MG63 (cell line): ENCODE results near the gene SGCD. TPM values are rescaled to one million over a fixed set of nuclear protein-coding genes. Genes with fewer than 3 reads are reported as not detected.

ENCODE experiments used
- DNase-seq: peaks from one replicate; pipeline ENCODE4 v3.0.0-alpha.2; 2020
- H3K27me3 ChIP-seq: fragments of 250-450 bp; sonication (Bioruptor Pico); 2 replicates; pipeline ENCODE4 v1.5.1; 2020; ENCODE audit warnings: mild to moderate bottlenecking, moderate library complexity
- H3K36me3 ChIP-seq: fragments of 250-450 bp; sonication (Bioruptor Pico); 2 replicates; pipeline ENCODE4 v1.5.1; 2020; ENCODE audit warnings: mild to moderate bottlenecking, moderate library complexity
- H3K4me3 ChIP-seq: fragments of 250-450 bp; sonication (Bioruptor Pico); 2 replicates; pipeline ENCODE4 v1.5.1; 2020; ENCODE audit warnings: mild to moderate bottlenecking, moderate library complexity
- H3K9me3 ChIP-seq: fragments of 250-450 bp; sonication (Bioruptor Pico); 2 replicates; pipeline ENCODE4 v1.5.1; 2020; ENCODE audit warnings: mild to moderate bottlenecking, moderate library complexity
- total RNA-seq: library from RNA; depleted of rRNA; stranded (reverse); fragments of >200 nt; shearing (Covaris generic); gene quantifications from 2 replicates; pipeline ENCODE4 v1.2.3, GENCODE V29; 2014; ENCODE audit warnings: low replicate concordance

Gene SGCD
- total RNA-seq, 1 experiment from 2014 or later, result 0.49 TPM

DNA sequence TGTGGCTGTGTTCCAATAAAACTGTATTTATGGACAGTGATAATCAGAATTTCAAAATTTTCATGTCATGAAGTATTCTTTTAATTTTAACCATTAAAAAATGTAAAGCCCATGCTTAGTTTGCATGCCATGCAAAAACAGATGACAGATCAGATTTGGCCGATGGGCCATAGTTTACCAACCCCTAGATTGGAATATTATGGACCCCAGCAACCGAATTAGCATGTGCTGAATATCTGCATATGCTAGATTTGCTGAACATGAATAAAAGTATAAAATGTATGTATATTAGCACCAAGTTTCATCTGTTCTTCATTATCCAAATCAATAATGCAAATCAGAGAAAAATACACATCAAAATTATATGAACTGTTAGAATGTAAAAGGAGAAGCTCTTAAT lies 364.6 kb downstream of the SGCD start:
- no peaks in the 10 kb centered on the region for H3K9me3 ChIP-seq
- H3K4me3 ChIP-seq, result no peak overlapping the region
- no peaks in the 10 kb centered on the region for H3K36me3 ChIP-seq
- H3K27me3 ChIP-seq, result no peaks in the 10 kb centered on the region
- DNase-seq, result no peak

DNA sequence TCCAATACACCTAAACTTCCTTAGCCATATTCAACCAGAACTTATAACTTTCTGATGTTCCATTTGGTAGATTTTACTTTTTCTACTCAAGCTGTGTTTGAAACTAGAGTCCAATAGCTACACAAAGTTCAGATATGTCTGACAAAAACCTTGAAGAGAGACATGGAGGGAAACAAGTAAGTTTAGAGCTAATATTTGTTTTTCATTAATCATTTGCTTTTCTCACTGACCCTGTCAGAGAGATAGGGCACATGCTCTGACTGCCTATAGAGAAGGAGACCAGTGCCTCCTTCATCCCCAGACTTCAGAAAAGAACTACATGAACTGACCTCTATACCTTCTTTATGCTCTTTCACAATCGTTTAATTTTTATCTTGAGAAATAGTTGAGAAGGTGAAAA lies 366.1 kb downstream of the SGCD start:
- no peak for DNase-seq
- no peak overlapping the region for H3K4me3 ChIP-seq
- H3K27me3 ChIP-seq, result no peaks in the 10 kb centered on the region
- H3K9me3 ChIP-seq, result no peaks in the 10 kb centered on the region
- no peaks in the 10 kb centered on the region for H3K36me3 ChIP-seq

DNA sequence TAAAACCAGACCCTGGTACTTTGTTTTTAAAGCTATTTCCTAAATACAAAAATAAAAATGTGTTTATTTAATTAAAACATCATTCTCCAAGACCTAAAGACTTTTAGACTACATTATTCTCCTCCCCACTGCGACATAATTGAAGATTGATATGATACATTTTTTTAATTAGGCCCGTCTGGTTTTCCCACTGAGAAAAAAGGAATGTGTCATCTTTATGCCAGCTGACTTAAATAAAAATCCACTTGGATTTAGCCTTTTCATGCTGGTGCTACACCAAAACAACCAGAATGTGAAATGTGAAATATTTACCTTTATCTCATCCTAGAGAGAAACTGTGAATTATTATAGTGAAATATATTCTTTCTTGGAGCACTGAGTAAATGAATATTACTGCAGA lies 367.6 kb downstream of the SGCD start:
- DNase-seq, result no peak
- H3K4me3 ChIP-seq, result no peak overlapping the region
- H3K36me3 ChIP-seq, result no peaks in the 10 kb centered on the region
- H3K9me3 ChIP-seq, result no peaks in the 10 kb centered on the region
- no peaks in the 10 kb centered on the region for H3K27me3 ChIP-seq

DNA sequence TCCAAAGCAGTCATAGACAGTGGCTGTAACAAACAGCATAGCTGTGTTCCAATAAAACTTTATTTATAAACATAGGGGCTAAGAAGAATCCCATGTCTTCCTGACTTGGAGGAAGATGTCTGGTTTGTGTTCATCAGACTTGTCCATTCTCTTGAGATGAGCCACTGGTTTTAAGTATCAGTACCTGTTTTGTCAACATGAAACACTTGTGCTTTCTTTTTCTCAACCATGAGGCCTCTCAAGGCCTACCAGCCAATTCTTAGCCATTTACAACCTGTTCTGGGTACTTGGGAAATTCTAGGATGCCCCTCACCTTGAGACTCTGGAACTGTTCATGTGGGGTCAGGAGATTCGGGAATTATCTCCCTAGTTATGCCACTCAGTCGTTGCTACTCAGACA lies 368.8 kb downstream of the SGCD start:
- DNase-seq, result no peak
- Histone ChIP-seq H3K36me3 (no peaks in the 10 kb centered on the region), H3K4me3 (no peak overlapping the region), H3K27me3 (no peaks in the 10 kb centered on the region), H3K9me3 (no peaks in the 10 kb centered on the region)

DNA sequence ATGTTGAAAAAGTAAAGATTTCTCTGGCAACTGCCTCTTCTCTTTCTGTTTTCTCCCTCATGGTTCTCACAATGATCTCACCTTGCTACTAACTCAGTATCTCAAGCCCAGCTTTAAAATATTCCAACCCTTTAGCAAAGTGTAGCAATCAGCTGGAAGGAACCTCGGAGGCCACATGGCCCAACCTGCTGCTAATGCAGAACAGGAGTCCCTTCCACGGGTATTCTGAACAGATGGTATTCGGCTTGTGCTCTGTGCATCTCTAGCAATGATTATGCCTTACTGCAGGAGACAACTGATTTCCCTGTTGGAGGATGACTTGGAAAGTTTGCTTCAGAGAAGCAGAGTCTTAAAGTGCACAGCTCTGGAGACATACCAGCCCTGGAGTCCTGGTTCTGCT lies 371.4 kb downstream of the SGCD start:
- Histone ChIP-seq H3K9me3 (no peaks in the 10 kb centered on the region), H3K27me3 (no peaks in the 10 kb centered on the region), H3K4me3 (no peak overlapping the region), H3K36me3 (no peaks in the 10 kb centered on the region)
- DNase-seq, result no peak

DNA sequence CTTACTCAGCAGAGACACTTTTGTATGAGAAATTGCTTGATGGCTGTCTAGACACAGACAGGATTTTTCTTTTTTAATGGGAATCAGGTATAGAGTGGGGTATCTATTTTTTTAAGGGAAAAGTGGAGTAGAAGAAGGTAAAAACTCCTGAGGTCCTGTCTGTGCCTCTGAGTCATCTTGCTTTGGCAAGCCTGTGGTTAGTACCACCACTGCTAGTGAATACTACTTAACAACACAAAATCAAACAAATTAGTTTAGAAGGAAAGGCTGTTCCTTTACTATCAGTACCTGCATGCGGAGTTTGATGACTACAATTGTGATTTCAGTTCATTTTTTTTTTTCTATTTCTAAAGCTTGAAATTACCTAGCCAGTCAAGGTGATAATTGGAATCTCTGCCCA lies 372.2 kb downstream of the SGCD start:
- no peak for DNase-seq
- H3K27me3 ChIP-seq, result no peaks in the 10 kb centered on the region
- H3K36me3 ChIP-seq, result no peaks in the 10 kb centered on the region
- H3K4me3 ChIP-seq, result no peak overlapping the region
- no peaks in the 10 kb centered on the region for H3K9me3 ChIP-seq

DNA sequence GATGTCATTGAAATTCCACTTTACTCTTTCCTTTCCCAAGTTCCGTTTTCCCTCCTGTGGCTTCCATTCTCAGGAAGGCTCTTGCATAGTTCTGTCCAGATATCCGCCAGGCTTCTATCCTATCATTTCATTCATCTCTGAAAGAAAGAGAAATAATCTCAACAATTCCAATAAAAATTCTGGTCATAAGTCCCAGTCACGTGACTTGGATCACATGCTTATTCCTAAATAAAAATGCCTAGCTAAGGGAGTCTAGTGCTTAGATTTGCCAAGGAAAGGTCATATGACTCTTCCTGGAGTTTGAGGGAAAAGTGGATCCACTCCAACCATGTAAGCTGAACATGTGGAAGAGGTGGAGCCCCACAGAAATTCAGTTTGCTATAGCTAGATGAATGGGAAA lies 377.2 kb downstream of the SGCD start:
- DNase-seq, result no peak
- Histone ChIP-seq H3K9me3 (no peaks in the 10 kb centered on the region), H3K27me3 (no peaks in the 10 kb centered on the region), H3K36me3 (no peaks in the 10 kb centered on the region), H3K4me3 (no peak overlapping the region)

DNA sequence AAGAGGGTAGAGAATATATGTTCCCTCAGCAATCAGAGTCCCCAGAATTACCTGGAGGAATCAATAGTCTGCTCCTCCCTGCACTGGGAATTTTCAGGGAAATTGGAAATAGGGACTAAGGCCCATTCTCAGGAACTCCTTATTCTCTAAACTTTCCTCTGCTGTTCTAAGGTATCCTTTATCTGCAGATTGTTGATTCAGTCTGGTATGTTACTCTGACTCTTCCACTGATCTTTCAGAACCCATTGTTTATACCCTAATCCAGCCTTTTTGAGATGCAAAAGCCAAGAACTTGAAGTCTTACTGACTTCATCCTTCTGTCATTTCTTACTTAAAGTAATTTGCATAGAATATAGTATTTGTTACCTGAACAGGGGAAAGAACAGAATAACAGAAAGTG lies 379.7 kb downstream of the SGCD start:
- Histone ChIP-seq H3K36me3 (no peaks in the 10 kb centered on the region), H3K9me3 (no peaks in the 10 kb centered on the region), H3K4me3 (no peak overlapping the region), H3K27me3 (no peaks in the 10 kb centered on the region)
- DNase-seq, result no peak

DNA sequence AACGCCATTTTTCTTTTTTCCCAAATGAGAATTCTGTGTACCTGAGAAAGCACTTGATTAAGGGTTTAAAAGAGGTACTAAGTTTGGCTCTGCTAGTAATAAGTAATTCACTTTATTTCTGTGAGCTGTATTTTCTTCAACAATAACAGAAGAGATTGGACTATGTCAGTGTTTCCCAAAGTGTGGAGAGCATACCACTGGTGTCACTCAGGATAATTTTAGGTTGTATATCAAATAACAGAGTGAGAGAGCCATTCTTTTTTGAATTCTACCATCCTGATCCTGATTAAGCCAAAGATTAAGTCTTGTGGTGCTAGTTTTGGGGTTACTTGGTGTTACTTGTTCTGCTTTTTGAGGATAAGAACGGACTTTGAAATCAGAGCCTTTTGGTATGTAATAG lies 380.8 kb downstream of the SGCD start:
- H3K9me3 ChIP-seq, result no peaks in the 10 kb centered on the region
- no peak overlapping the region for H3K4me3 ChIP-seq
- no peak for DNase-seq
- no peaks in the 10 kb centered on the region for H3K36me3 ChIP-seq
- H3K27me3 ChIP-seq, result no peaks in the 10 kb centered on the region

DNA sequence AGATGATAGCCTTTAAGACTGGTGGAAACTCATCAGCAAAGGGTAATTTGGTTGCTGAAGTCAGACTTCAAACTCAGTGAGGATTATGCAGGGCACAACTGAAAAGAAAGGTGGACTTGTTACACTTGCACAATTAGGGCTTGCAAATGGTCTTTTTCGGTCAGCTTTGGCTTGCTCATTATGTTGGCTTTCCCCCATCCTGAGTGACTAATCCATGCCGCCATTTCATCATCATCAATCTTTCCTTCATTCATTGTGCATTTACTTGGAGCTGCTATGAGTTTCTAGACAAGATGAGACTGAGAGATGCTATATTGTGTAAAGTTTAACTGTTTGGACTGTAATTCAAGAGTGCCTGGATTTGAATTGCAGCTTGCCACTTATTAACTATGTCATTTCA lies 388.3 kb downstream of the SGCD start:
- DNase-seq, result no peak
- Histone ChIP-seq H3K27me3 (no peaks in the 10 kb centered on the region), H3K9me3 (no peaks in the 10 kb centered on the region), H3K4me3 (no peak overlapping the region), H3K36me3 (no peaks in the 10 kb centered on the region)

DNA sequence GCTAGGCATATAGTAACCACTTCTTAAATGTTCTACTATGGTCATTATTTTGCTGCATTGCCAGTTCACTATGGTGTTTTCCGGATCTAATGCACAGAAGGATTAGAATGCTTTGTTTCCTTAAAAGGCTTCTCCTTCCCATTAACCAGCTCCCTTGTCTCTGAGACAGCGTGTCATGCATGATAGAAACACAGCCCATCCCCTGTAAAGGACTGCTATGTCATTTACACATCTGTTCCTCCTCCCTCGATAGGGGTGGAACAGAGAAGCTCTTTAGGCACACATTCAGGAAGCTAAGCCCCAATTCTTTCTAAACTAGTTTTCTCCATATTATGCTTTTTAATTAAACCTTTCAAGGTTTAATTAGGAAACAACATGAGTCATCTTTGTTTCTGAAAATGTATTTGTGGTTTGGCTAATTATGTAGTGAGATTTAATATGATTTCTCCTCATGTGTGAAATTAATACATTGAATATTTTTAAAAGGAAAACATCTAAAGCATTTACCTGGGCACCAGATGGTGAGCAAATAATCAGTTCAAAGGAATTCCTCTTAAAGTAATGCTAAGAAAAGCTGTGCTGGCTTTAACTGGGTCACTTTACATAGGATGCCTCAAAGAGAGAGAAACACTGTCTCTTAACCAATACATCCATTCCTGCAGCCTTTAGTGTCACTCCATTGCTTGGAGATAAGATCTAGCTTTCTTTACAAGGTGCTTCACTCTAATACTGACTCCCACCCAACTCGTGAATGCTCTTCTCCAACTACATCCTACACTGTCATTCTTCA lies 389.8 kb downstream of the SGCD start:
- DNase-seq, result no peak
- Histone ChIP-seq H3K9me3 (no peaks in the 10 kb centered on the region), H3K36me3 (no peaks in the 10 kb centered on the region), H3K4me3 (no peak overlapping the region), H3K27me3 (no peaks in the 10 kb centered on the region)

DNA sequence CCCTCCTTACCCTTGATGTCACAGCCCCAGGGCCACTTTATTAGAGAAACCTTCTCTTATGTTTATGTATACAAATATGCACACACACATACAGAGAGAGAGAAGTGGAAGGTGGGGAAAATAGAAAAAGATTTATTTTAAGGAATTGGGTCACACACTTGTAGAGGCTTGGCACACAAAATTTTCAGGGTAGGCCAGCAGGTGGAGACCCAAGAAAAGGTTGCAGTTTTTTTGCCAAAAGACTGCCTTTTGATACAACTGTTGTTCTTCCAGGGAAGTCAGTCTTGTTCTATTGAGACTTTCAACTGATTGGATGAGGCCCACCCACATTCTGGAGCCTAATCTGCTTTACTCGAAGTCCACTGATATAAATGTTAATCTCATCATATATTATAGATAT lies 392.0 kb downstream of the SGCD start:
- Histone ChIP-seq H3K9me3 (no peaks in the 10 kb centered on the region), H3K36me3 (no peaks in the 10 kb centered on the region), H3K4me3 (no peak overlapping the region), H3K27me3 (no peaks in the 10 kb centered on the region)
- no peak for DNase-seq

DNA sequence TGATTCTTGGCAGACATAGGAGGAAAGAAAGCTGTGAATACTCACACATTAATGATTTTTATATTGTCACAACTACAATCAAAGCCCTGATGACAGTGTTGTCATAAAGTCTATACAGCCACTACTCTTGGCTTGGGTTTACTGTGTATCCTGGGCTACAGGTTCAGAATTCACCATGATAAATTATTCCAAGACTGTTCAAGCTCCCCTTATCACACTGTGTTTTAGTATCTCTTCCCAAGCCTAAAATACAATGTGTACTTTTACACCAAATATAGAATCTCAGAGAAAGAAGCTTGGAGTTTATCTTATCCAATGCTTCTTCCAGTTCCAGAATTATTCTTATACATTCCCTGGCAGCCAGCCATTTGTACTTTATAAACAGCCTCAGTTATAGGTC lies 395.4 kb downstream of the SGCD start:
- Histone ChIP-seq H3K9me3 (no peaks in the 10 kb centered on the region), H3K36me3 (no peaks in the 10 kb centered on the region), H3K27me3 (no peaks in the 10 kb centered on the region), H3K4me3 (no peak overlapping the region)
- DNase-seq, result no peak

DNA sequence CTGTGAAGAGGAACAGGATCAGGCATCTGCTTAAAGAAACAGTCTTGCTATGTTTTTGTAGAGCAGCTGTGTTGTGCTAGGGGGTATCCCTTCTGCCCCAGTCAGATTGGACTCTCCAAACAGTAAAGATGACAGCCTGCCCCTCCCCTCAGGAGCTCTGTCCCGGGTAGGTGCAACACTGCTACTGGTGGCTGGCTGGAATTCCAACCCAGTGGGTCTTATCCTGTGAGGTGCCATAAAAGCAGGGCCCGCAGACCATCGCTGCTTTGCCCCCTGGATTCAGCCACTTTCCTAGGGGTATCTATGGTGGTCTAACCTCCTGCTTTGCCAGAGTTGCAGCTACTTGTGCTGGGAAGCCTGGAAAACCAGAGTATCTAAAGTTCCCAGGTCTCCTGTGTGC lies 408.5 kb downstream of the SGCD start:
- Histone ChIP-seq H3K27me3 (no peaks in the 10 kb centered on the region), H3K9me3 (no peaks in the 10 kb centered on the region), H3K4me3 (no peak overlapping the region), H3K36me3 (no peaks in the 10 kb centered on the region)
- DNase-seq, result no peak

DNA sequence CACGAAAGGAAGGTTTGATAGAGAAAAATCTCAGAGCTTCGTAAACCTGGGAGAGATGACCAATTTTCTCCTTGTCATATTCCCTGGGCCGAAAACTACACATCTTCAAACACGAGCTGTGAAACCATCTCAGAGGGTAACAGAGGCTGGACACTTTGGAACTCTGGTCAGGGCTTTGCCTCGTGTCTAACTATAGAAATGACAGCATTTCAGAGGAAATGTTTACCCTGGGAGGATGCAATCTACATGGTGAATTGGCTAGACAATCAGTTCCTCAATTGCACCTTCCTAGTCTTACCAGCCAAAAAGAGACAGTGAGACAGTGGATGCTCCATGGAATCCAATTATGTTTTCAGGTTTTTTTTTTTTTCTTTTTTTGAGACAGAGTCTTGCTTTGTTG lies 414.6 kb downstream of the SGCD start:
- no peak for DNase-seq
- H3K9me3 ChIP-seq, result no peaks in the 10 kb centered on the region
- H3K36me3 ChIP-seq, result no peaks in the 10 kb centered on the region
- no peak overlapping the region for H3K4me3 ChIP-seq
- H3K27me3 ChIP-seq, result no peaks in the 10 kb centered on the region

DNA sequence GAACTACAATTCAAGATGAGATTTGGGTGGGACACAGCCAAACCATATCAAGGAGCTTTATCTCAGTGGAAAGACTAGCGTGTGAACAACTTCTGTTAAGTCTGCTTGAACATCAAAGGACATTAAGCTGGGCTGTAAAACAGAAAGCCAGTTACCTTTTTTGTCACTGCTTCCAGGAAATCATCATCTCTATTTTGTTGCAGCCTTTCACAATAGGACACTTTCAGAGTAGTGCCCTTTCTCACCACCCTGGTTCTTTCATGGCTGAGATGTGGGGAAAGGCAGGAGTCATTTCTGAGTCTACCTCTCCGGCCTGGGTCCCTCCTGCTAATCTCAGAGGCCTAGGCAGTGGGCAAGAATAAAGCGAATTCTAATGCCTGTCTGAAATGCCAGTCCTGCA lies 426.9 kb downstream of the SGCD start:
- no peak for DNase-seq

DNA sequence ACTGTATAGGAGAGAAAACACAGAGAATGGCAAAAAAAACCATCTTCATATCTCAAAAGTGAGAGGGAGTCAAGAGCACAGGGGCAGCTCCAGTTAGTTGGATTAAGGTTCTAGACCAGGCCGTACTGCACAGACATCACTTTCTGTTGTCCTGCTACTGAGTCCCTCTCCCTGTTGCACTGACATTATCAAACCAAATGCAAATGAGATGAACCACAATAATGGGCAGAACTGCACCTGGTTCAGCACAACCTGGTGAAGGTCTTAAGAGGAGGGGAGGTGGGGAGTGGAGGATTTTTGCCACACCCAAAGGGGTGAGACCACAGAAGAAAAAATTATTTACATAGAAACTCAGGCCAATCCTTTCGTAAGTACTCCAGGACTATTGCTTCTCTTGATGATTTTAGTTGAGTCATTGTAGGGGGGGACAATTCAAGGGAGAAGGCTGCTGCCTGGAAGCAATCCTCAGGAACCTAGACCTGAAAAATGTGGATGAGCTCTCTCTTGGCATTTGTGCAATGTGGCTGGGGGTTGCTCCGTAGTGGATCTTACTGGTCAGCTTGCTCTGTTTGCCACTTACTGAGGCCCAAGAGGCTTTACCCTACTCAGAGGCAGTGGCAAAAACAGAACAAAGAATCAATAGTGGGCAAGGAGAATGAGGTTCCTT lies 428.6 kb downstream of the SGCD start:
- Histone ChIP-seq H3K4me3 (no peak overlapping the region), H3K9me3 (no peaks in the 10 kb centered on the region), H3K36me3 (no peaks in the 10 kb centered on the region), H3K27me3 (no peaks in the 10 kb centered on the region)
- no peak for DNase-seq

More for the DNA sequence above, 426.9 kb downstream of the SGCD start:
- Histone ChIP-seq H3K4me3 (no peak overlapping the region), H3K9me3 (no peaks in the 10 kb centered on the region), H3K27me3 (no peaks in the 10 kb centered on the region), H3K36me3 (no peaks in the 10 kb centered on the region)
